SK-N-MC (cell line): ENCODE measurements around the gene ABO.
"Not testable (repeated sequence)": the region's sequence is repeated elsewhere in the genome, so short reads cannot be mapped to it uniquely, and the experiment has no call there.

Source experiments
- DNase-seq: peaks from one replicate; pipeline ENCODE4 v3.0.0-alpha.2; 2011; ENCODE audit warnings: low read depth, low spot score
- H3K27ac ChIP-seq: fragments of 200-600 bp; sonication (generic); 2 replicates; pipeline ENCODE4 v1.5.1; 2016; ENCODE audit warnings: mixed run types
- H3K36me3 ChIP-seq: fragments of 200-600 bp; sonication (generic); 2 replicates; pipeline ENCODE4 v1.6.1; 2017; ENCODE audit warnings: antibody characterized with exemption, low read length, mixed read lengths; ENCODE audit not compliant: insufficient read depth
- H3K4me3 ChIP-seq: fragments of 200-600 bp; sonication (generic); 2 replicates; pipeline ENCODE4 v1.5.1; 2016
- H3K9ac ChIP-seq: fragments of 200-600 bp; sonication (generic); 2 replicates; pipeline ENCODE4 v1.8.0; 2017; ENCODE audit warnings: mixed run types, mixed read lengths; ENCODE audit not compliant: insufficient read length
- H3K9me3 ChIP-seq: fragments of 200-600 bp; sonication (generic); 2 replicates; pipeline ENCODE4 v1.6.1; 2017; ENCODE audit warnings: low read depth, mild to moderate bottlenecking, antibody characterized with exemption, low read length, moderate library complexity, mixed read lengths
- EZH2 ChIP-seq: fragments of 200-600 bp; sonication (generic); IDR thresholded peaks from one replicate; pipeline ENCODE4 v1.6.1; 2017; ENCODE audit warnings: antibody characterized with exemption
- FOXP2 ChIP-seq: optimal IDR thresholded peaks from 2 replicates; pipeline ENCODE3; 2011; ENCODE audit warnings: mild to moderate bottlenecking, moderate library complexity; ENCODE audit not compliant: insufficient read depth; ENCODE audit errors: extremely low read length, control extremely low read depth
- POLR2AphosphoS5 ChIP-seq: IDR thresholded peaks from 2 replicates; pipeline ENCODE4 v1.6.1; 2012; ENCODE audit warnings: mild to moderate bottlenecking, low read depth, low read length, borderline replicate concordance

ABO gene

DNA sequence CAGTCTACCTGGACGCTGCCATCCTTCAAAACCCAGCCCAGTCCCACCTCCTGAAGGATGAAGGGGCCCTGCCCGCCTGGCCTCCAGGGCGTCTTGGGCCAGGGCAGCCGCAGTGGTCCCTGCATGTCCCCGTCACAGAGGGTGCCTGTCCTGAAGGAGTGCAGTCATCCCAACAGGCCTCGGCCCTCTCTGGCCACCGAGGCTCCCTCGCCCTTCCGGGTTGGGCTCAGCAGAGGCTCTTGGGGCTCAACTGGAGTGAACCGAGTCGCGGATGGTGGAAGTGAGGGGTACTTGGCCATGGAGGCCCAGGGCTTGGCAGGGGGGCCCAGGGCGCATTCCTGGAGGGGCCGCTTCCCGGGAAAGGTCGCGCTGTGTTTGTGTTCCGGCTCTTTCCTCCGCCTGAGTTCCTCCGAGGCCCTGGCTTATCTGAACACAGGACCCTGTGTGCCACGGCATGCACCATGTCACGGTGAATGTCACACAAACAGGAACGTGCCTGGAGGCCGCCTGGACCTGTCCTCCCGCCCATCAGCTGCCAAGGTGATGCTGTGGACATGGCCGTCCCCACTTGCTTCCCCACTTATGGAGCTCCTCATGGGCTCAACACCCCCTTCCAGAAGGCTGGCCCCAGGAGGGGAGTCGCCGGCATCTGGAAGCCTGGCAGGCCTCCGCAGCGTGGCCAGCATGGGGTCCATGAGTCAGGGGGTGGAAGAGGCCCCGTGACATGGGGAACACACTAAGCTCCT is 40.3 kb downstream of the ABO start:
- H3K36me3 ChIP-seq = no peaks in the 10 kb centered on the region
- no peak for DNase-seq
- TF ChIP-seq EZH2 (no peak), POLR2AphosphoS5 (no peak), FOXP2 (no peak)
- no peak overlapping the region for H3K4me3 ChIP-seq
- H3K9me3 ChIP-seq = no peaks in the 10 kb centered on the region
- no peak overlapping the region for H3K27ac ChIP-seq
- H3K9ac ChIP-seq = no peak overlapping the region

DNA sequence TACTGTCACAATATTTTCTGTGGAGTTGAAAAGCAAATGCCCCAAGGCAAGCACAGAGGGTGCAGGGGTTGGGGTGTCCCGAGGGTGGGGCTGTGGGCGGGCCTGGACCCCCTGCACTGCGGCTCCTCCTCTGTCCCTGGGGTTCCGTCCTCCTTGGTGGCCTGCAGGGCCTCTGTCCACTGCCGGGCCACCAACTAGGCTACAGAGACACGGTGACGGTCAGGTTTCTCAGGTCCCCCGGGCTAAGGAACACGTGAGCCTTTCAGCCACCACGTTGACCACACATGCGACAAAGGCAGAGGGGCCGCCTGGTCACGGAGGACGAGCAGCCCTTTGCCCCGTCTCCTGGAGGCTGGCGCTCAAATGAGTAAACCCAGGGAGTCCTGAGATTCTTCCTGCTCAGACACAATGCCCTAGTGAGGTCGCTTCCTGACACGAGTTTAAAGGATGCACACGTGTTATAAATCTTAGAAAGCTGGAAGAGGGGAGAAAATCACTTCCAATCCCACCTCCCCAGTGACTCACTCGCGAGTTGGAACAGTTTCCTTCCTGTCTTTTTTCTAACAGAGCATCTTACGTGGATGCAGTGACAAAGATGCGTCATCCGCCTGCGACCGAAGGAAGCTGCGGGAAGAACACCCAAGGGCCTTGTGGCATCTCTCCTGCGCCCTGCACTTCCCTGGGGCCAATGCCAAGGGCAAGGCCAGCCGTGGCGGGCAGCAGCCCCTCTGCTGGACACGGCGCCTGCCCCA is 41.1 kb downstream of the ABO start:
- no peak for TF ChIP-seq FOXP2
- TF ChIP-seq EZH2 = no peak
- no peak for TF ChIP-seq POLR2AphosphoS5
- Histone ChIP-seq H3K36me3 (no peaks in the 10 kb centered on the region), H3K27ac (no peak overlapping the region), H3K9ac (no peak overlapping the region), H3K9me3 (no peaks in the 10 kb centered on the region), H3K4me3 (no peak overlapping the region)
- no peak for DNase-seq

DNA sequence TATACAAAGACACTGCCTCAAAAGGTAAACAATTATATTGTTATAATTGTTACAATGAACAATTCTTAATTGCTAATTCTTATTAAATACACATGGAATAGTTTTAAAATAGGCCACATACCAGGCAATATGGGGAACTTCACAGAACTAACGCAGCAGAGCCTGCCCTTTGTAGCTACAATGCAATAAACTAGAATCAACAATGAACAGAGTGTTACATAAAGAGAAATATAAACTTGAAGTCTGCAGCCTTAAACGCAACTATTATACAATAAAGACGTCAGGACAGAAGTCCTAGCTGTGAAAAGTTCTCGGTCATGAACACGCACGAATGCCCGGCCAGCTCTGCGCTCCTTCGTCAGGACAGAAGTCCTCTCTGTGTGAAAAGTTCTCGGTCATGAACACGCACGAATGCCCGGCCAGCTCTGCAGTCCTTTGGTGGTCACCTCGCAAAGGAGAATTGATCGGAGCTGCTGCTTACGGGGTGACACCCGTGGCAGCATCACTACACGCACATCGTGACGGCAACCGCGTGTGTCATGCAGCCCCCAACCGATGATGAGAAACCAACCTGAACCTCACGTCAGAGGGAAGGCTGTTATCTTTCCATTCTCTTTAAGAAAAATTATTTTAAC is 43.0 kb downstream of the ABO start:
- H3K27ac ChIP-seq, H3K4me3 ChIP-seq, H3K9me3 ChIP-seq, H3K36me3 ChIP-seq, H3K9ac ChIP-seq, DNase-seq: not testable (repeated sequence)

DNA sequence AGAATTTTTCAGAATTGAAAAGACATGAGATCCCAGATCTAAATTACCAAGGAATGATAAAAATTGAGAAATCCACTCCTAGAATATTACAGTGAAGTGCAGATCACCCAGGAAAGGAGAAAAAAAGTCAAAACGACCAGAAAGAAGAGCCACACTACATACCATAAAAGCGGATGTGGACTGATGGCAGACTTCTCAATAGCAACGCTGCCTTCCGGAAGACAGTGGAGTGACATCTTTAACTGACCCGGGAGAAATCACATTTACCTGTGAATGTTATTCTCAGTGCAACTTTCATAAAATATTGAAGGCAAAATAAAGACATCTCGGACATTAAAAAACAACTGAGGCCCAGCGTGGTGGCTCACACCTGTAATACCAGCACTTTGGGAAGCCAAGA is 44.5 kb downstream of the ABO start:
- not testable (repeated sequence) for H3K36me3 ChIP-seq, H3K27ac ChIP-seq, H3K9me3 ChIP-seq, H3K9ac ChIP-seq, DNase-seq, H3K4me3 ChIP-seq

DNA sequence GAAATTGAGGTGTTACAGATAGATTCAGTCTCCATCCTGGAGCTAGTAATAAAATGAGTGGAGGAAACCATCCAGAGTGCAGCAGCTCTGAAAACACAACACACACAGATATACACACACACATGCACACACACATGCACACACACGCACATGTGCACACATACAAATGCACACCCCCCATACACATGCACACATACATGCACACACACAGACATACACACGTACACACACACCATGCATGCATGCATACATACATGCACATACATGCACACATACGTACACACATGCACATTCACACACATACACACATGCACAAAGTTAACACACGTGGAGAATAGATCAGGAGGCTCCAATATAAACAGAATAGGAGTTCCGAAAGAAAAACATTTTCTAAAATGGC is 44.9 kb downstream of the ABO start:
- no peak for DNase-seq
- H3K27ac ChIP-seq = no peak overlapping the region
- TF ChIP-seq FOXP2 (no peak), POLR2AphosphoS5 (no peak), EZH2 (no peak)
- no peak overlapping the region for H3K9ac ChIP-seq
- H3K36me3 ChIP-seq = no peaks in the 10 kb centered on the region
- no peak overlapping the region for H3K4me3 ChIP-seq
- no peaks in the 10 kb centered on the region for H3K9me3 ChIP-seq

DNA sequence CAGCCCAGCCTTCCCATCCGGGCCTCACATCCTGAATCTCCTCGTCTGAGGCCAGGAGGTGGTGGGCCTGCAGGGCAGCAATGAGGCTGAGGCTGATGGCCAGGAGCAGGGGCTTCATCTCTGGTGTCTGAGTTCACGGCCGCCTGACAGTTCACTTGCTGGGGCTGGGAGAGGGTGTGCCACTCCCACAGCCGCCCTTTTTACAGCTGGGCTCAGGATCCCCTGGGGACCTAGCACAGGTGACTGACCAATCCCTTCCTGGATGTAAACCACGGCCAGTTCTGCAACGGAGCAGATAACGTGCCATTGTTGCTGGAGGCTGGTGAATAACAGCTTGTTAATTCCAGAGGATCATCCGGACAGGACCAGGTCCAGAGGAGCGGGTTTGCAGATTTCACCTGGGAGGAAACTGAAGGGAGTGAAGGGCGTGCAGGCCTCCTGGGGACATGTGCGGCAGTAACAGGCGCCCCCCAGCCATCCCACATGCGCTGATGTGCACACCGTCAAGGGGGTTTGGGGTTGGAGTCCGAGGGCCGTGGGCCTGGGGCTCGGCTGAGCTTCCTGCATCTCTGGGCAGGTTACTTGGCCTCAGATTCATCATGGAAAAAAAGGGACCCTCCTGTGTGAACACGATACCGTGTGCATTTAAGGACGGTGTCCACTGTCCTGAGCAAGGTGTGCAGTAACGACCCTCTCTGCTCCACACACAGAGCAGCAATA is 46.4 kb downstream of the ABO start:
- not testable (repeated sequence) for DNase-seq

DNA sequence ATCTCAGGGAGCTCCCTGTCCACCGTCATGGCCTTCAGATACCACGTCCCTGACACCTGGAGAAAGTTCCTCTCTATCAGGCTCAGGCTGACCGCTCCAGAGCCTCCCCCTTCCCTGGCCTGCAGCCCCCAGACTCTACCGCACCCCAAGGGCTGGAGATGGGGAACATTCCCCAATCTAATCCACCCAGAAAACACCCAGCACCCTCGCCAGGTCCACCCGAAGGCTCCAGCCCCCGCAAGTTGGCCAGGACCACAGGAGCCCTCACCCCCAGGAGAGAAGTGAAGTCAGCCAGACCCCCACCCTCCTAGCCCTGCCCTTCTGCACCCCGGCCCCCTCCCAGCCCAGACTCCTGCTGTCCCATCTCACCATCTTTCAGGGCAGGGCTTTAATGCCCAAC is 47.0 kb downstream of the ABO start:
- H3K36me3 ChIP-seq, H3K9ac ChIP-seq, DNase-seq, H3K4me3 ChIP-seq, H3K9me3 ChIP-seq, H3K27ac ChIP-seq: not testable (repeated sequence)

More for the DNA sequence above, 46.4 kb downstream of the ABO start:
- not testable (repeated sequence) for H3K9ac ChIP-seq, H3K9me3 ChIP-seq, H3K27ac ChIP-seq, H3K4me3 ChIP-seq, H3K36me3 ChIP-seq

DNA sequence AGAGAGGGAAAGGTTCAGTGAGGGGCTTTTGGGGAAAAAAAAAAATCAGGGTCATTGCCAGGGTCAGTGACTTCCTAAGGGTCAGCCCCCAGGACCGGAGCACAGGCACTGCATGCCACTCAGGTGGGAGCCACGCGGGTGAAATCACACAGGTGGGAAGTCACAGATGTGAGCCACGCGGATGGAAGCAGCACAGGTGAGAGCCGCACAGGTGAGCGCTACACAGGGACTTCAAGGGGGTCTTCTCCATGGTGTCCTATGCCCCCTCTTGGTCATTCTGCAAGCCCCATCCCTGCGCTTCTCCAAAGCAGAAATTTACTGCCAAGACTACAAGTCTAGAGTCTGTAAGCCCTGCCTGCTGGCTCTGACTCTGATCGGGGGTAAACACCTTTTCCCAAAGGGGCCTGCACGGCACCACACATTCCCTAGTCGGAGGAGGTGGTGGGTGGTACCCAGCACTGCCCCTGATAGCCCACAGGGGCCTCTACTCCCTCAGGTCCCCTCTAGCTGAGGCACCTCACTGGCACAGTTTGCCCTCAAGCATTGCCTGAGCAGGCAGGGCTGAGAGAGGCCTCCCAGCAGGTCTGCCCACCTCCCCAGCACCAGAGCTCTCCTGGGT is 47.6 kb downstream of the ABO start:
- Histone ChIP-seq H3K36me3 (no peaks in the 10 kb centered on the region), H3K4me3 (no peak overlapping the region), H3K9ac (no peak overlapping the region), H3K9me3 (no peaks in the 10 kb centered on the region), H3K27ac (no peak overlapping the region)
- TF ChIP-seq EZH2 = no peak
- TF ChIP-seq FOXP2 = no peak
- no peak for DNase-seq
